ENCODE results near the gene HIP1.

DNA sequence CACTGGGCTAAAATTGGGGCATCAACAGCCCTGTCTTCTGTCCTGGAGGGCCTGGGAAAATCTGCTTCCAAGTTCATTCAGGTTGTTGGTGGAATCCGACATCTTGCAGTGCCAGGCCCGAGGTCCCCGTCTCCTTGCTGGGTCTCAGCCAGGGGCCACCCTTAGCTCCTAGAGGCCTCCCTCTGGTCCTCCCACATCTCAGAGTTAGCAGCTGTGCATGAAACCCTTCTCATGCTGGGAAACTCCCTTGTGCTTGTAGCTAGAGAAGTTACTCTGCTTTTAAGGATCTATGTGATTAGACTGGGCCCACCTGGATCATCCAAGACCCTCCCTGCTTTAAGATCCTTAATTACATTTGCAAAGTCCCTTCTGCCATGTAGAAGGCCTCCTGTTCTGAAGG, 15.3 kb downstream of the HIP1 start:
- TF ChIP-seq SAP30 (IDR thresholded peaks at IDR 0.05; ENCODE audit: borderline replicate concordance, insufficient read depth, low read depth, low read length, poor library complexity, severe bottlenecking) (no peak), GMEB1 (CRISPR knock-in tag; IDR thresholded peaks at IDR 0.05) (no peak), TAF7 (tag; IDR thresholded peaks at IDR 0.05) (no peak), TEAD4 (IDR thresholded peaks at IDR 0.05; ENCODE audit: low read length) (no peak), TEAD4 (CRISPR knock-in tag; IDR thresholded peaks at IDR 0.05; ENCODE audit: borderline replicate concordance) (no peak), POLR2A (conservative IDR thresholded peaks at IDR 0.05) (no peak), SP1 (CRISPR knock-in tag; IDR thresholded peaks at IDR 0.05) (no peak), RCOR1 (IDR thresholded peaks at IDR 0.05; ENCODE audit: borderline replicate concordance in 1 of 2, low read depth in 2 of 2, low read length in 2 of 2) (no peak), FOXP1 (CRISPR knock-in tag; IDR thresholded peaks at IDR 0.05) (no peak), ZNF274 (IDR thresholded peaks at IDR 0.05; ENCODE audit: borderline replicate concordance, low read depth, low read length) (no peak), EZH2 (IDR thresholded peaks at IDR 0.05; ENCODE audit: borderline replicate concordance, low read depth, low read length) (no peak), EP300 (IDR thresholded peaks at IDR 0.05; ENCODE audit: low read length) (no peak), PCBP2 (IDR thresholded peaks at IDR 0.05; ENCODE audit: low read depth, low read length, poor library complexity, severe bottlenecking) (no peak), SMC3 (conservative IDR thresholded peaks at IDR 0.05; ENCODE audit: insufficient read depth, low read depth, low read length) (no peak)
